Keratinocyte (primary cell): ENCODE measurements around the gene MOV10L1. TPM values are rescaled to one million over a fixed set of nuclear protein-coding genes. Genes with fewer than 3 reads are reported as not detected.
"Not testable (repeated sequence)": the region's sequence is repeated elsewhere in the genome, so short reads cannot be mapped to it uniquely, and the experiment has no call there.

Source experiments
- DNase-seq: peaks from one replicate; pipeline ENCODE4 v3.0.0-alpha.2; 2011; ENCODE audit warnings: low read depth, missing footprints, low spot score
- FAIRE-seq: peaks from 2 replicates; lab custom pipeline; 2011; peaks lifted over from hg19 to GRCh38; lab: Jason Lieb, UNC
- H2AFZ ChIP-seq: 2 replicates; pipeline ENCODE4 v1.6.0; 2012; ENCODE audit warnings: low read length, control low read depth, inconsistent platforms; ENCODE audit not compliant: control insufficient read depth
- H3K27ac ChIP-seq: 2 replicates; pipeline ENCODE4 v1.5.1; 2011; ENCODE audit warnings: low read length; ENCODE audit not compliant: control insufficient read depth, insufficient read depth
- H3K27me3 ChIP-seq: 3 replicates; pipeline ENCODE4 v1.6.0; 2011; ENCODE audit warnings: low read length; ENCODE audit not compliant: control insufficient read depth, insufficient read depth; ENCODE audit errors: extremely low read depth
- H3K36me3 ChIP-seq, 2 experiments: 2 replicates in 1 of 2; 3 replicates in 1 of 2; pipeline ENCODE4 v1.5.1; 2011; ENCODE audit warnings: low read length in 2 of 2, mild to moderate bottlenecking in 1 of 2; ENCODE audit not compliant: control insufficient read depth in 2 of 2, insufficient read depth in 2 of 2; ENCODE audit errors: extremely low read depth in 1 of 2
- H3K4me1 ChIP-seq: 3 replicates; pipeline ENCODE4 v1.5.1; 2011; ENCODE audit warnings: low read length; ENCODE audit not compliant: control insufficient read depth, insufficient read depth; ENCODE audit errors: extremely low read depth
- H3K4me2 ChIP-seq: 3 replicates; pipeline ENCODE4 v1.6.0; 2011; ENCODE audit warnings: low read depth, low read length; ENCODE audit not compliant: control insufficient read depth, insufficient read depth; ENCODE audit errors: extremely low read depth
- H3K4me3 ChIP-seq, 3 experiments: fragments of 200-600 bp in 1 of 3; sonication (generic) in 1 of 3; 2 replicates in 2 of 3; 3 replicates in 1 of 3; pipeline ENCODE4 v1.5.1; 2011 to 2016; ENCODE audit warnings: low read length in 3 of 3, mild to moderate bottlenecking in 3 of 3, control low read depth in 2 of 3, inconsistent platforms in 1 of 3, low read depth in 1 of 3, mixed read lengths in 1 of 3, mixed run types in 1 of 3, moderate library complexity in 1 of 3; ENCODE audit not compliant: control insufficient read depth in 2 of 3, insufficient read depth in 2 of 3; ENCODE audit errors: extremely low read depth in 1 of 3
- H3K79me2 ChIP-seq: 2 replicates; pipeline ENCODE4 v1.6.0; 2012; ENCODE audit warnings: low read length; ENCODE audit not compliant: control insufficient read depth, insufficient read depth
- H3K9ac ChIP-seq: 3 replicates; pipeline ENCODE4 v1.6.0; 2011; ENCODE audit warnings: low read length; ENCODE audit not compliant: control insufficient read depth, insufficient read depth; ENCODE audit errors: extremely low read depth
- H3K9me1 ChIP-seq: 3 replicates; pipeline ENCODE4 v1.6.0; 2011; ENCODE audit warnings: low read length; ENCODE audit not compliant: control insufficient read depth, insufficient read depth; ENCODE audit errors: extremely low read depth
- H3K9me3 ChIP-seq: 2 replicates; pipeline ENCODE4 v1.5.1; 2012; ENCODE audit warnings: low read depth, low read length; ENCODE audit not compliant: control insufficient read depth
- H4K20me1 ChIP-seq: 3 replicates; pipeline ENCODE4 v1.6.0; 2011; ENCODE audit warnings: low read length; ENCODE audit not compliant: control insufficient read depth, insufficient read depth; ENCODE audit errors: extremely low read depth
- CTCF ChIP-seq, 3 experiments: IDR thresholded peaks in 1 of 3; conservative IDR thresholded peaks in 1 of 3; optimal IDR thresholded peaks in 1 of 3; 2 replicates in 2 of 3; 3 replicates in 1 of 3; pipeline versions ENCODE3 to v1.5.1; 2011; ENCODE audit warnings: low read length in 3 of 3, mild to moderate bottlenecking in 3 of 3, moderate library complexity in 2 of 3, control low read depth in 1 of 3, inconsistent platforms in 1 of 3; ENCODE audit not compliant: insufficient read depth in 2 of 3; ENCODE audit errors: extremely low read depth in 1 of 3
- EZH2 ChIP-seq: IDR thresholded peaks from one replicate; pipeline ENCODE4 v1.6.1; 2012; ENCODE audit warnings: inconsistent platforms, mild to moderate bottlenecking, low read length, moderate library complexity
- dilution Hi-C: fragments of 300-500 bp; cut with MboI; formaldehyde crosslinking; loops from one replicate; pipeline ENCODE4 v1.7.0; 2020; ENCODE audit warnings: low sequenced_read_pairs; ENCODE audit not compliant: extremely low pct_ligation_motif_present
- polyA plus RNA-seq, 5 experiments: library from polyadenylated mRNA; depleted of rRNA in 3 of 5; stranded (reverse) in 3 of 5; stranded (forward) in 1 of 5; unstranded in 1 of 5; fragments of >200 nt; gene quantifications; 1 replicate in 1 of 5; 2 replicates in 3 of 5; 3 replicates in 1 of 5; pipeline versions ENCODE4 v1.2.1 to v1.2.3, GENCODE V29; 2011 to 2012; ENCODE audit warnings: missing spikeins in 2 of 5, low read depth in 1 of 5, low replicate concordance in 1 of 5

MOV10L1 gene
- polyA plus RNA-seq, 1 donor (not counting 4 experiments of a cell fraction or from before 2014, with no cell fraction given) = not detected

- no peak overlapping the region for H3K27ac ChIP-seq
- no peak for TF ChIP-seq CTCF (optimal IDR thresholded peaks at IDR 0.05 in 1 of 3, IDR thresholded peaks at IDR 0.05 in 1 of 3, conservative IDR thresholded peaks at IDR 0.05 in 1 of 3; ENCODE audit: extremely low read depth in 1 of 3, insufficient read depth in 2 of 3, low read length in 3 of 3)
- TF ChIP-seq EZH2 = no peak
- H3K4me2 ChIP-seq = no peak overlapping the region
- H3K9ac ChIP-seq = no peak overlapping the region
- peaks cover 11% of the 10 kb centered on the region for H3K4me1 ChIP-seq
- H3K4me3 ChIP-seq = no peak overlapping the region
- no peaks in the 10 kb centered on the region for H3K36me3 ChIP-seq
- no peaks in the 10 kb centered on the region for H3K9me3 ChIP-seq
- DNase-seq (no peak), FAIRE-seq (no peak)
- no peaks in the 10 kb centered on the region for H3K9me1 ChIP-seq
- H3K79me2 ChIP-seq = no peaks in the 10 kb centered on the region
- dilution Hi-C loops = no loop called here
- H2AFZ ChIP-seq = no peak overlapping the region
- no peaks in the 10 kb centered on the region for H4K20me1 ChIP-seq
- peaks cover 11% of the 10 kb centered on the region for H3K27me3 ChIP-seq
These were observed 56.1 kb downstream of the MOV10L1 start for GRCh38 chr22:50145721-50146438.

- peak; percentile 46 for FAIRE-seq
These were observed 56.8 kb downstream of the MOV10L1 start for GRCh38 chr22:50146439-50147238.

GRCh38 chr22:50147258-50148165 is 57.7 kb downstream of the MOV10L1 start:
- DNase-seq, H3K9me3 ChIP-seq, H3K4me2 ChIP-seq, H3K27ac ChIP-seq, H3K9me1 ChIP-seq, H4K20me1 ChIP-seq, H3K9ac ChIP-seq, H3K36me3 ChIP-seq, dilution Hi-C loops, H2AFZ ChIP-seq, H3K79me2 ChIP-seq, H3K4me3 ChIP-seq, FAIRE-seq: not testable (repeated sequence)
- peaks cover 11% of the 10 kb centered on the region for H3K4me1 ChIP-seq
- H3K27me3 ChIP-seq = peaks cover 13% of the 10 kb centered on the region

More at GRCh38 chr22:50146439-50147238, 56.8 kb downstream of the MOV10L1 start:
- DNase-seq = peak; percentile 30
- H3K4me3 ChIP-seq = no peak overlapping the region
- H3K9me3 ChIP-seq = no peaks in the 10 kb centered on the region
- H3K4me1 ChIP-seq = peaks cover 11% of the 10 kb centered on the region
- no peaks in the 10 kb centered on the region for H3K9me1 ChIP-seq
- no peaks in the 10 kb centered on the region for H3K79me2 ChIP-seq
- no peak overlapping the region for H3K9ac ChIP-seq
- no peaks in the 10 kb centered on the region for H3K36me3 ChIP-seq
- TF ChIP-seq CTCF (optimal IDR thresholded peaks at IDR 0.05 in 1 of 3, IDR thresholded peaks at IDR 0.05 in 1 of 3, conservative IDR thresholded peaks at IDR 0.05 in 1 of 3; ENCODE audit: extremely low read depth in 1 of 3, insufficient read depth in 2 of 3, low read length in 3 of 3) (peak; percentile 85 to 91 (median 86)), EZH2 (no peak)
- H3K4me2 ChIP-seq = no peak overlapping the region
- no peak overlapping the region for H2AFZ ChIP-seq
- dilution Hi-C loops = no loop called here
- H3K27me3 ChIP-seq = peaks cover 11% of the 10 kb centered on the region
- H3K27ac ChIP-seq = no peak overlapping the region
- no peaks in the 10 kb centered on the region for H4K20me1 ChIP-seq
